Memory B cell (primary cell): ENCODE measurements around the gene MAML3.

Experiments used
- ATAC-seq: fragments of 150-1000 bp; cut with Tn5 transposase; 2 replicates; pipeline ENCODE4 v1.10.0; 2021; ENCODE audit warnings: low read depth, mild to moderate bottlenecking, moderate library complexity
- DNase-seq, 2 donors: peaks; one replicate each; pipeline ENCODE4 v3.0.0; 2022; ENCODE audit warnings: low spot score in 2 of 2
- H3K27ac Mint-ChIP-seq: one replicate; pipeline ENCODE4 v1.8.0; 2022; ENCODE audit warnings: mild to moderate bottlenecking, moderate library complexity, mixed read lengths
- H3K27me3 Mint-ChIP-seq: one replicate; pipeline ENCODE4 v1.8.0; 2022; ENCODE audit warnings: mixed read lengths
- H3K36me3 Mint-ChIP-seq: one replicate; pipeline ENCODE4 v1.8.0; 2022; ENCODE audit warnings: mild to moderate bottlenecking, mixed read lengths
- H3K4me1 Mint-ChIP-seq: one replicate; pipeline ENCODE4 v1.8.0; 2022; ENCODE audit warnings: mixed read lengths
- H3K4me3 Mint-ChIP-seq: one replicate; pipeline ENCODE4 v1.8.0; 2022; ENCODE audit warnings: mild to moderate bottlenecking, moderate library complexity, mixed read lengths
- H3K9me3 Mint-ChIP-seq: one replicate; pipeline ENCODE4 v1.8.0; 2022; ENCODE audit warnings: mixed read lengths

The MAML3 gene

GRCh38 chr4:139934057-139934707, 219.8 kb downstream of the MAML3 start:
- peaks cover 2% of the 10 kb centered on the region for H3K27me3 Mint-ChIP-seq
- H3K9me3 Mint-ChIP-seq = no peaks in the 10 kb centered on the region
- no peak overlapping the region for H3K27ac Mint-ChIP-seq

GRCh38 chr4:139933541-139933940, 220.4 kb downstream of the MAML3 start:
- ATAC-seq = no peak
- H3K27me3 Mint-ChIP-seq = peaks cover 2% of the 10 kb centered on the region
- H3K4me1 Mint-ChIP-seq = no peaks in the 10 kb centered on the region
- no peaks in the 10 kb centered on the region for H3K36me3 Mint-ChIP-seq
- DNase-seq = no peak
- H3K27ac Mint-ChIP-seq = no peak overlapping the region
- H3K4me3 Mint-ChIP-seq = no peak overlapping the region
- H3K9me3 Mint-ChIP-seq = no peaks in the 10 kb centered on the region

More at GRCh38 chr4:139934057-139934707, 219.8 kb downstream of the MAML3 start:
- no peak for DNase-seq
- no peak for ATAC-seq
- no peaks in the 10 kb centered on the region for H3K36me3 Mint-ChIP-seq
- no peak overlapping the region for H3K4me3 Mint-ChIP-seq
- no peaks in the 10 kb centered on the region for H3K4me1 Mint-ChIP-seq

- Mint-ChIP-seq H3K4me1 (no peaks in the 10 kb centered on the region), H3K4me3 (no peak overlapping the region), H3K27ac (no peak overlapping the region), H3K27me3 (peaks cover 5% of the 10 kb centered on the region), H3K36me3 (no peaks in the 10 kb centered on the region), H3K9me3 (no peaks in the 10 kb centered on the region)
- DNase-seq = no peak
- ATAC-seq = no peak
These were observed 220.9 kb downstream of the MAML3 start for GRCh38 chr4:139933104-139933503.

- no peak overlapping the region for H3K4me3 Mint-ChIP-seq
- H3K27ac Mint-ChIP-seq = no peak overlapping the region
- no peaks in the 10 kb centered on the region for H3K4me1 Mint-ChIP-seq
- no peak for DNase-seq
- H3K27me3 Mint-ChIP-seq = peaks cover 11% of the 10 kb centered on the region
- H3K36me3 Mint-ChIP-seq = no peaks in the 10 kb centered on the region
- no peak for ATAC-seq
- no peaks in the 10 kb centered on the region for H3K9me3 Mint-ChIP-seq
These were observed 229.2 kb downstream of the MAML3 start for GRCh38 chr4:139924782-139925181.

GRCh38 chr4:139922406-139923024, 231.5 kb downstream of the MAML3 start:
- peaks cover 11% of the 10 kb centered on the region for H3K27me3 Mint-ChIP-seq
- no peak for DNase-seq
- H3K27ac Mint-ChIP-seq = no peak overlapping the region
- no peaks in the 10 kb centered on the region for H3K9me3 Mint-ChIP-seq
- no peaks in the 10 kb centered on the region for H3K36me3 Mint-ChIP-seq
- no peak overlapping the region for H3K4me3 Mint-ChIP-seq
- no peak for ATAC-seq
- no peaks in the 10 kb centered on the region for H3K4me1 Mint-ChIP-seq

GRCh38 chr4:139921429-139922184, 232.4 kb downstream of the MAML3 start:
- Mint-ChIP-seq H3K9me3 (no peaks in the 10 kb centered on the region), H3K4me3 (no peak overlapping the region), H3K4me1 (no peaks in the 10 kb centered on the region), H3K36me3 (no peaks in the 10 kb centered on the region), H3K27ac (no peak overlapping the region), H3K27me3 (peaks cover 14% of the 10 kb centered on the region)
- DNase-seq (no peak), ATAC-seq (no peak)

GRCh38 chr4:139920486-139921002, 233.4 kb downstream of the MAML3 start:
- Mint-ChIP-seq H3K4me3 (no peak overlapping the region), H3K4me1 (no peaks in the 10 kb centered on the region), H3K27ac (no peak overlapping the region), H3K36me3 (no peaks in the 10 kb centered on the region), H3K9me3 (no peaks in the 10 kb centered on the region), H3K27me3 (peaks cover 14% of the 10 kb centered on the region)
- ATAC-seq (no peak), DNase-seq (no peak)

GRCh38 chr4:139919521-139919920, 234.5 kb downstream of the MAML3 start:
- no peaks in the 10 kb centered on the region for H3K36me3 Mint-ChIP-seq

GRCh38 chr4:139919004-139919403, 235.0 kb downstream of the MAML3 start:
- Mint-ChIP-seq H3K27ac (no peak overlapping the region), H3K9me3 (no peaks in the 10 kb centered on the region), H3K27me3 (peaks cover 14% of the 10 kb centered on the region), H3K4me1 (no peaks in the 10 kb centered on the region), H3K36me3 (no peaks in the 10 kb centered on the region), H3K4me3 (no peak overlapping the region)
- no peak for DNase-seq
- no peak for ATAC-seq

More at GRCh38 chr4:139919521-139919920, 234.5 kb downstream of the MAML3 start:
- DNase-seq (no peak), ATAC-seq (no peak)
- Mint-ChIP-seq H3K9me3 (no peaks in the 10 kb centered on the region), H3K4me1 (no peaks in the 10 kb centered on the region), H3K4me3 (no peak overlapping the region), H3K27me3 (peaks cover 14% of the 10 kb centered on the region), H3K27ac (no peak overlapping the region)

GRCh38 chr4:139918591-139918990, 235.4 kb downstream of the MAML3 start:
- Mint-ChIP-seq H3K36me3 (no peaks in the 10 kb centered on the region), H3K4me3 (no peak overlapping the region), H3K9me3 (no peaks in the 10 kb centered on the region), H3K27ac (no peak overlapping the region), H3K27me3 (peaks cover 14% of the 10 kb centered on the region), H3K4me1 (no peaks in the 10 kb centered on the region)
- DNase-seq = no peak
- no peak for ATAC-seq

- H3K9me3 Mint-ChIP-seq = no peaks in the 10 kb centered on the region
- no peak for ATAC-seq
- no peaks in the 10 kb centered on the region for H3K36me3 Mint-ChIP-seq
- DNase-seq = no peak
- H3K27ac Mint-ChIP-seq = no peak overlapping the region
- peaks cover 14% of the 10 kb centered on the region for H3K27me3 Mint-ChIP-seq
- H3K4me1 Mint-ChIP-seq = no peaks in the 10 kb centered on the region
- H3K4me3 Mint-ChIP-seq = no peak overlapping the region
These were observed 236.1 kb downstream of the MAML3 start for GRCh38 chr4:139917896-139918295.

GRCh38 chr4:139916041-139916440, 237.9 kb downstream of the MAML3 start:
- DNase-seq = no peak
- Mint-ChIP-seq H3K4me3 (no peak overlapping the region), H3K27ac (no peak overlapping the region), H3K9me3 (no peaks in the 10 kb centered on the region), H3K36me3 (no peaks in the 10 kb centered on the region), H3K4me1 (no peaks in the 10 kb centered on the region), H3K27me3 (peaks cover 10% of the 10 kb centered on the region)
- no peak for ATAC-seq

- H3K27ac Mint-ChIP-seq = no peak overlapping the region
- H3K9me3 Mint-ChIP-seq = no peaks in the 10 kb centered on the region
- ATAC-seq (no peak), DNase-seq (no peak)
- H3K4me3 Mint-ChIP-seq = no peak overlapping the region
- peaks cover 12% of the 10 kb centered on the region for H3K27me3 Mint-ChIP-seq
- no peaks in the 10 kb centered on the region for H3K36me3 Mint-ChIP-seq
- H3K4me1 Mint-ChIP-seq = no peaks in the 10 kb centered on the region
These were observed 238.9 kb downstream of the MAML3 start for GRCh38 chr4:139915037-139915436.

GRCh38 chr4:139913995-139914598, 239.9 kb downstream of the MAML3 start:
- Mint-ChIP-seq H3K36me3 (no peaks in the 10 kb centered on the region), H3K27me3 (peaks cover 14% of the 10 kb centered on the region), H3K4me1 (no peaks in the 10 kb centered on the region), H3K4me3 (no peak overlapping the region), H3K9me3 (no peaks in the 10 kb centered on the region), H3K27ac (no peak overlapping the region)
- DNase-seq (no peak), ATAC-seq (no peak)
